Activated naive CD4-positive, alpha-beta T cell (primary cell): ENCODE data around the gene DAO.

ENCODE experiments used
- DNase-seq, 4 experiments: peaks; one replicate each; lab custom pipeline; 2025; lab: John Stamatoyannopoulos, UW

The DAO gene

DNA sequence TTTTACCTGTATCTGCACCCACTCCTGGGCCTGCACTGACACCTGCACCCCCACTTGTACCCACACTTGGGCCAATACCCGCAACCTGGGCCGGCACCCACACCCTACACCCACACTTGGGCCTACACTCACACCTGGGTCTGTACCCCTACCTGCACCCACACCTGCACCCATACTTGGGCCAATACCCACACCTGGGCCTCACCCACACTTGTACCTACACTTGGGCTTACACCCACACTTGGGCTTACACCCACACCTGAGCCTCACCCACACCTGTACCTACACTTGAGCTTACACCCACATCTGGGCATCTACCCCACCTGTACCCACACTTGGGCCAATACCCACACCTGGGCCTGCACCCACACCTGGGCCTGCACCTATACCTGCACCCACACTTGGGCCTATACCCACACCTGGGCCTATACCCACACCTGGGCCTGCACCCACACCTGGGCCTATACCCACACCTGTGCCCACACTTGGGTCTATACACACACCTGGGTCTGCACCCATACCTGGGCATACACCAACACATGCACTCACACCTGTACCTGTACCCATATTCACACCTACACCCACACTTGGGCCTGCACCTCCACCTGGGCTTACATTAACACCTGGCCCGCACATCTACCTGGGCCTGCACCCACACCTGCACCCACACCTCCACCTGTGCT, 39.2 kb downstream of the DAO start:
- no peak for DNase-seq

DNA sequence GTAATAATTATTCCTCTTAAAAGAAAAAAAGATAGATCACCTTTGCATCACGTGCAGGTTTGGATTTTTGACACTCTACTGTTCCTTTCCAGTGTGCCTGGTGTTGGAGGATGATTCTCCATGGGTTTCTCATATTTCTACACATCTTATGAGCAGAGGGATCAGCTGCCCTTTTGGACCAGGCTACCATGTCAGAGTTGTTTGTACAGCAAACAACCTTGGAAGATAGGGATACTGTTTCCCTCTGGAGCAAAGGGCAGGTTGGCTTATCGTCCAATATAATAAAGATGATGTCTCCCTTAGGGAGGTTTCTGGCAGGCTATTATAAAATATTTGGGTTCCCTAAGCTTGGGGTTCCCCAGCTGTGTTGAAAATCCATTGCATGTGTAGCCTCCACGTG, 42.1 kb downstream of the DAO start:
- no peak for DNase-seq

DNA sequence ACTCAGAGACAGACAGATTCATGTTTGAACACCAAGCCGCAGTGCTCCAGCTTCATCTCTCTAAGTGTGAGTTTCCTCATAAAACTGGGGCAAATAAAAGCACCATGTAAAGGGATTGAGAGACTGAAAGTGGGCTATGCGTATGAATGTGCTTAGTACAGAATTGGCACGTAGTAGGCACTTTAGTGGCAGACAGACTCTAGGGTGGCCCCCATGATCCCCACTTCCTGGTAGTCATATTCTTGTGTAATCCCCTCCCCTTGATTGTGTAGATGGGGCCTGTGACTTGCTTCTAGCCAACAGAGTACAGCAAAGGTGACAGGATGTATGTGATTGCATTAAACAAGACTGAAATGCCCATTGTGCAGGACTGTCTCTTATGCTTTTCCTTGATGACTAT, 43.0 kb downstream of the DAO start:
- DNase-seq, result no peak

DNA sequence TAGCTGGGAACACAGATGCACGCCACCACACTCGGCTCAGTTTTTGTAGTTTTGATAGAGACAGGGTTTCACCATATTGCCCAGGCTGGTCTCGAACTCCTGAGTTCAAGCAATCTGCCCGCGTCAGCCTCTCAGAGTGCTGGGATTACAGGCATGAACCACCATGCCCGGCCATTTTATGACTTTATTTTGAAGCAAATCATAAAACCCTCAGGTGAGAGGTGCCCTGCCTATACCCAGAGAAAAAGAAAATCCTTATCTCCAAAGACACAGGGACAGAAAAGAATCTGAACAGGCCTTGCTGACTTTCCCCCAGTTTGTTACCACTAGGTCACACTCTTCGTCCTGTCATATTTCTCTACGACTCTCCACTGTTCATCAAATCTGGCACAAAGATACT, 48.8 kb downstream of the DAO start:
- no peak for DNase-seq

DNA sequence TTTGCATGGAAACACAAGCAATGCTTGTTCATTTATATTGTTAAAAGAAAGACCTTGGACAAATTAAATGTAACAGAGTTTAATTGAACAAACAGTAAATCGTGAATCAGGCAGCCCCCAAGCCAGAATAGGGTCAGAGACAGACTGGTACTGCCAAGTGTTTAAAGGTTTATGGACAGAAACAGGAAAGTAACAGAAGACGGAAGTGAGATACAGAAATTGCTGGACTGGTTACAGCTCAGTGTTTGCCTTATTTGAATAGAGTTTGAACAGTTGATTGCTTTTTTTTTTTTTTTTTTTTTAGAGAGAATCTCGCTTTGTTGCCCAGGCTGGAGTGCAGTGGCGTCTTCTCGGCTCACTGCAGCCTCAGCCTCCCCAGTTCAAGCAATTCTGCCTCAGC, 50.3 kb downstream of the DAO start:
- DNase-seq, result no peak

DNA sequence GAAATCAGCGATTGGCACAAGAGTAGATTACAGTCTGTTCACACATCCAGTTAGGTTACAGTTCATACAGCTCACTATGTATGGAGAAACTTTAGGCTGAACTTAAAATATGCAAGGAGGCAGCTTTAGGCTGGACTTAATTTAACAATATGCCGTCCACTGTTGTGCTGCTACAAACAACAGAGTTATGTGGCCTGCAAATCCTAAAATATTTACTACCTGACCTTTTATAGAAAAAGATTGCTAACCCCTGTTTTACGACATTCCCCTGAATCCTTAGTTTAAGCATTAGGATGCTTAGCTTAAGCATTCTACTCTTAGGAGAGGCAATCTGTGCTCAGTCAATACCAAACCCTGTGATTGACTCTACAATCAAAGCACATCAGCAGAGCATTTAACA, 50.9 kb downstream of the DAO start:
- no peak for DNase-seq

DNA sequence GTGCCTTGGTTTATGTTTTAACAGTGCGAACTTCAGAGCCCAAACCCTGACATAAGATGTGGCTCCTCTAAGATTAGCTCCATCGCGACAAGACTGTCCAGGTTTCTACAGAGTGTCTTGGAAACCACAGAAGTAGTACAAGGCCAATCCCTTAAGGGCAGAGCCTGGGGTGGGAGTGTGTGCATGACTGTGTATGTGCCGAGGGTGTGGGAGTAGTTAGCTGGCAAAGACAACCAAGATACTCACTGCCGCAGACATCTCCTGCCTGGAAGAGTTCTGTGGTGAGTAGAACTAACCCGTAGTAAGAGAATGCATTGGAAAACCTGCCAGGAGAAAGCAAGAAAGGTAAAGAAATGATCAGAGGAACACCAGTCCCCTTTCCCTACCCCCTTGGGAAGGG, 54.1 kb downstream of the DAO start:
- no peak for DNase-seq

DNA sequence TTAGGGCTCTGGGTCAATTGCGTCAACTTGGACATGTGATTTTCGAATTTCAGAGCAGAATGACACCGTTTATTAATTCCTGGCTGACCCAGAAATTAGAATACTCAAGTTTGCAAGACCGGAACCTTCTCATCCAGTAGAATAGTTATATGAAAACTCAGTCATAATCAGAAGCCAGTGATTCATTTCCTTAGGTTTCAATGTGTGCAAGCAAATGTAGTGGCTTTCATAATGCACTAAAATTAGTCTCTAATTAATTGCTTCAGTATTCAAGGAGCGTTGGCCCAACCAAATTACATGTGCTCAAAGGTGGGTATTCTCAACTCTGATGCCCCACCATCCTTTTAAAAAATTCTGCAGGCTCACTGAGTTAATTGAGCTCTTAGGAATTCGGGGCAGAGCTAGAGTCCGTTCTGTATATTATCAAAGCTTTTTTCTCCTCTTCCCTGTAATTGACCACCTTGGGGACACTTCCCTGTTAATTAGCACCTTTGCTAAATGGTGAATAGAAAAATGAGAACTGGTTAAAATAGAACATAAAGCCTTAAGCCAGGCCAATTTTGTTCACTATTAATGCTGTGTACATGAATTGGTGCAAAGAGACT, 55.4 kb downstream of the DAO start:
- no peak for DNase-seq

DNA sequence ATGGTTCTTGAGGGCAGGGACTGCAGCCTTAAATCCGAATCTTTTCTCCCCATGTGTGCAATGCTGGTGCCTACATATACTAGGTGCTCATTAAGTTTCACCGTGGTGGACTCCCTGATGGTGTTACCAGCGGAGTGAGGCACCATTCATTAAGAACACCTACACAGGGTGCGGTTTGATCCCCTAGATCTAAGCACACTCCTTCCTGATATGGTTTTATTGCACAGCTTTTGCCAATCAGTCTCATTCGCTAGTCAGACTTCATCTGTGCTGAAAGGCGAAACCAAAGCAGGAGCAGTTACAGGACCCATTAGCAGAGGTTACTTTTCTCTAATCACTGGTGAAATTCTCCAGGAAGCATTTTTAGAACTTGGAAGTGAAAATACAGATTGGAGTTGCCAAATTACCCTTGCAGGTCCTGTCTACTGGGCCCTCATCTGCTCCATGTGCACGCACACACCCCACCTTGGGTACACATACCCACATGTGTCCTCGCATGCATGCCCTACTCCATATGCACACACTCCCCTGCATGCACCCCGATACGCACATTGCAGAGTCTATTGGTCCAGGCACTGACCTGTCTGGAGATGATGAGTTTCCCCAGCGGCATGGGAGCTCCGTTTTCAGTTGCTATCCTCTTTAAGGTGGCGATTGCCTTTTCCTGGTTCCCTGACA, 58.5 kb downstream of the DAO start:
- DNase-seq, result no peak

DNA sequence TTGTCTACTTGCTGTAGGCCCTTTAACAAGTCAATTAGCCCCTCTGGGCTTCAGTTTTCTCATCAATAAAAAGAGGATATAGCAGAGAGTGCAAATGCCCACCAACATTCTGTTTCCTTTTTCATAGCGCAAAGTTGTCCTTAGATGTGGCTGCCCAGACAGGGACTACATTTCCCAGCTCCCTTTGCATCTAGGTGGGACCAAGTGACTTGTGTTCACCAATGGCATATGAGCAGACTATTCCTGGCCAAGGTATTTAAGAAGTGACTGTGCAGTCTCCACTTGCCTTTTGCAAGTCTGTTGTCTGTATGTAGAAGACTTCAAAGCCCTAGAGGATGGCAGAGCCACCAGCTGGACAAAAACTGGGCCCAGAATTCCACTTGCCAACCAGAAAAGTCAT, 59.7 kb downstream of the DAO start:
- DNase-seq, result no peak

DNA sequence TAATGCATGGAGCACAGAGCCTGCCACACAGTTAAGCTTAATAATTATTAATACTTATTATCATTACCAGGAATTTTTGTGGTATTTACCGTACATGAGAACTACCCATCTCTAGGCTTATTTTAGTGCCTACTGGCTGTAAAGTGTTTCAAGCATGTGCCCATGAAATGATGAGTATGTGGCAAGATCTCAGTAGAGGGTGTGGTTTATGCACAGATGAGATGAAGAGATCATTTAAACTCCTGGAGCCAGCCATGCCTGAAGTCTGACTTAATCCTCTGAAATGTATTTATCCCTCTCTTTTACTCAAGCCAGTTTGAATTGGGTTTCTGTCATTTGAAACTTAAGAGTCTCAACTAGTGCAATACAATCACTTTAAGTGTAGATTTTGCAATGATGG, 60.2 kb downstream of the DAO start:
- no peak for DNase-seq

DNA sequence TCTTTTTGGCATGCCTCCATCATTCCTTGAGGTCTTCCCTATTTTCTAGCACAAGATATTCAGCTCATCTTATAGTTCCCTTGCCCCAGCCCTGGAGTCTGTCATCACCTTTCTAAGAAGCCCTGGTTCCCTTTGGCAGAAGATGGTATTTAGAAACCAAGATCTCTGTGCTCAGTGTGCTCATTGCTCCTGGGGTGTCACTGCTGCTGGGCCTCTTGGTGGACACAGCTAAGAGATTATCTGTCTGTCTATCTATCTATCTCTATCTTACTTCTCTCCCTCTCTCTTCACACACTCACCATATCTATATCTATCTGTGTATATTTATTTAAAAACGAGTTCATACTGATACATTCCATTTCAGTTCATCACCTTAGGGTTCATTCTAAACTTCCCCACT, 67.2 kb downstream of the DAO start:
- no peak for DNase-seq

DNA sequence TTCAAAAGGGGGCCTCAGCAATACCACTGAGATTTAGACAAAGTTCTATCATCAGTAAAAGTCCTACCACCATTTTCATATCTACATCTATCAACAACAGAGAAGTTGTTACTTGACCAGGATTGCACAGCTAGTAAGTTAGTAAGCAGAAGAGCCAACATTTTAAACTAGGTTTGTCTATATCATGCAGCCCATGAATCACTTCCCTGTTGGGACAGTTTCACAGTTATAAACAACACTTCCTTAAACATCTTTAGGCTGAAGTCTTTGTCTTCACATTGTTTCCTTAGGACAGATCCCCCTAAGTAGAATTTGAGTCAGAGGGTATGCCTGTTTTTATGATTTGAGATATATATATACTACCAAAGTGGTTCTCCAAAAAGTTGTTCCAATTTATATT, 68.5 kb downstream of the DAO start:
- no peak for DNase-seq

DNA sequence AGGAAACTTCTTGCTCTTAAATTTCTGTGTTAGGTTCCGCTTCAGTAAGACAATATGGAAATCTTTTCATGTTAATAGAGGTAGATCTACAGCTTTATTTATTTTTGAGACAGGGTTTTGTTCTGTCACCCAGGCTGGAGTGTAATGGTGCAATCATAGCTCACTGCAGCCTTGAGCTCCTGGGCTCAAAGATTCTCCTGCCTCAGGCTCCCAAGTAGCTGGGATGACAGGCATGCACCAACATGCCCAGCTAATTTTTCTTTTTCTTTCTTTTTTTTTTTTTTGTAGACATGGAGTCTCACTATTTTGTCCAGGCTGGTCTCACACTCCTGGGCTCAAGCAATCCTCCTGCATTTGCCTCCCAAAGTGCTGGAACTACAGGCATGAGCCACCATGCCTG, 70.1 kb downstream of the DAO start:
- no peak for DNase-seq
